Naive thymus-derived CD8-positive, alpha-beta T cell (primary cell): Measurements from ENCODE around the gene EXOC3. TPM values are rescaled to one million over a fixed set of nuclear protein-coding genes. Genes with fewer than 3 reads are reported as not detected.

Experiments
- ATAC-seq, 2 donors: fragments of 150-1000 bp; cut with Tn5 transposase in 1 of 2; sonication (Bioruptor Pico), chemical (Tn5 transposase) in 1 of 2; 1 replicate in 1 of 2; 2 replicates in 1 of 2; pipeline ENCODE4 v1.10.0; 2021; ENCODE audit warnings: mild to moderate bottlenecking in 2 of 2, moderate library complexity in 2 of 2
- POLR2A ChIA-PET: fragments of 350-600 bp; sonication (Branson Sonifier 250); formaldehyde crosslinking; loops from one replicate; lab custom pipeline; 2021; ENCODE audit warnings: antibody characterized with exemption; lab: Charles Lee
- DNase-seq, 10 donors: peaks; one replicate each; pipeline versions ENCODE4 v3.0.0 to v3.0.0-alpha.2; 2020 to 2022
- H3K27ac Mint-ChIP-seq, 10 donors: one replicate each; pipeline ENCODE4 v1.8.0; 2020 to 2022; ENCODE audit warnings: mild to moderate bottlenecking in 10 of 10, mixed read lengths in 10 of 10, moderate library complexity in 4 of 10, inconsistent platforms in 1 of 10
- H3K27me3 Mint-ChIP-seq, 5 donors: one replicate each; pipeline ENCODE4 v1.8.0; 2021 to 2022; ENCODE audit warnings: mixed read lengths in 5 of 5
- H3K36me3 Mint-ChIP-seq, 3 donors: one replicate each; pipeline ENCODE4 v1.8.0; 2020 to 2022; ENCODE audit warnings: mixed read lengths in 3 of 3, mild to moderate bottlenecking in 2 of 3, inconsistent platforms in 1 of 3
- H3K4me1 Mint-ChIP-seq, 4 donors: one replicate each; pipeline ENCODE4 v1.8.0; 2021 to 2022; ENCODE audit warnings: mixed read lengths in 4 of 4
- H3K4me3 Mint-ChIP-seq, 10 donors: one replicate each; pipeline ENCODE4 v1.8.0; 2020 to 2022; ENCODE audit warnings: mild to moderate bottlenecking in 10 of 10, mixed read lengths in 10 of 10, moderate library complexity in 6 of 10, inconsistent platforms in 1 of 10
- H3K9me3 Mint-ChIP-seq, 9 donors: one replicate each; pipeline ENCODE4 v1.8.0; 2020 to 2022; ENCODE audit warnings: mixed read lengths in 9 of 9, mild to moderate bottlenecking in 3 of 9, inconsistent platforms in 1 of 9, moderate library complexity in 1 of 9
- polyA plus RNA-seq, 3 donors: library from polyadenylated mRNA; unstranded; fragments of 300-500 nt; fragmentation: Illumina TruSeq; gene quantifications; one replicate each; pipeline ENCODE4 v1.2.3, GENCODE V29; 2021
- total RNA-seq, 8 experiments: library from RNA in 2 of 8; stranded (reverse) in 2 of 8; gene quantifications; one replicate each; pipeline ENCODE4 v1.2.3 and lab custom pipeline; 2021 to 2026

Gene EXOC3
- total and polyA plus RNA-seq, 5 experiments from 2014 or later = 29.7 to 99.5 (median 57.1) TPM

DNA sequence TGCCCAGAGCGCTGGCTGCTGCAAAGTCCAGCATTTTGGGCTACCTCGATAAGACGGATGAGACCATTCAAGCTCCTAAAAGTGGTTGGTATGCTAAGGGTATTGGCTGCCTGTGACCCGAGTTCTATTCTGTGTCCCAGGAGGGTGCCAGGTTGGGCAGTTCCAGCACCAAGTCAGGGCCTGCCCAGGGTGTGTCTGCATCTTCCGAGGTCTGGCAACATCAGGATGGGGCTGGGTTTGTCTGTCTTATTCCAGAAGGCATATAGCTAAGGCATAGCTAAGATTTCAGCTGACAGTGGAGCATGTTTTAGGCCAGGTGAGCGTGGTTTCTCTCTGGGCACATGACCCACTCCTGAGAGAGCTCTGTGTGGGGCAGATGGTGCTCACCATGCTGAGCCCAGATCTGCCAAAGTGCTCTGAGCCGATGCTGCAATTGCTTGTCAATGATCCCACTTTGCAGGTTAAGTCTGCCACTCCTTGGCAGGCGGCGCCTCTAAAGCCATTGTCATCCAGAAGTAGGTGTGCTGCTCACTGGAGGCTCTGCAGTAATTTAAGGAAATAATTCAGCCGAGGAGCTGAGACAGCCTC is 73.5 kb downstream of the EXOC3 start:
- peaks cover 12 to 54% (median 38%) of the 10 kb centered on the region in 5 donors for H3K27me3 Mint-ChIP-seq
- no peak for ATAC-seq
- H3K36me3 Mint-ChIP-seq = no peaks in the 10 kb centered on the region
- H3K27ac Mint-ChIP-seq = peak overlapping the region in 2 of 10 donors; percentile 29 to 47
- no peak overlapping the region for H3K4me3 Mint-ChIP-seq
- POLR2A ChIA-PET = no interaction called here
- H3K9me3 Mint-ChIP-seq = peaks cover 0 to 6% (median 0%) of the 10 kb centered on the region in 9 donors
- no peak for DNase-seq
- H3K4me1 Mint-ChIP-seq = no peaks in the 10 kb centered on the region

Other genes with a start within 250 kb of the EXOC3 start
- 10 to 100 TPM in 1 of 2 experiments, 1 to 10 TPM in 1; 8.4 to 10.1 TPM for gene CCDC127, start 225.0 kb upstream of the EXOC3 start, total RNA-seq
- gene CCDC127, start 225.0 kb upstream of the EXOC3 start, polyA plus RNA-seq = 1 to 10 TPM; 3.2 to 4.4 (median 3.5) TPM
- gene SDHA, start 224.9 kb upstream of the EXOC3 start, total RNA-seq = 100 to 1,000 TPM; 130 to 137 TPM
- gene SDHA, start 224.9 kb upstream of the EXOC3 start, polyA plus RNA-seq = 100 to 1,000 TPM; 160 to 200 (median 165) TPM
- 10 to 100 TPM; 92.5 to 98.2 TPM for gene PDCD6, start 171.5 kb upstream of the EXOC3 start, total RNA-seq
- 100 to 1,000 TPM; 183 to 223 (median 211) TPM for gene PDCD6, start 171.5 kb upstream of the EXOC3 start, polyA plus RNA-seq
- gene AHRR, start 121.5 kb upstream of the EXOC3 start, total RNA-seq = 1 to 10 TPM; 5.8 to 7.6 TPM
- gene AHRR, start 121.5 kb upstream of the EXOC3 start, polyA plus RNA-seq = under 1 TPM in 2 of 3 donors, not detected in 1; 0.11 to 0.23 TPM
- gene SLC9A3, start 81.3 kb downstream of the EXOC3 start, total RNA-seq = 1 to 10 TPM; 2.4 to 2.6 TPM
- 1 to 10 TPM in 2 of 3 donors, under 1 TPM in 1; 0.98 to 3.3 (median 2.4) TPM for gene SLC9A3, start 81.3 kb downstream of the EXOC3 start, polyA plus RNA-seq
- gene CEP72, start 169.2 kb downstream of the EXOC3 start, total RNA-seq = 10 to 100 TPM; 27.5 to 28.8 TPM
- gene CEP72, start 169.2 kb downstream of the EXOC3 start, polyA plus RNA-seq = 1 to 10 TPM; 2.8 to 6.4 (median 4.1) TPM